IPS DF 6.9 (cell line): ENCODE results near the gene FBXW5.
A peak's percentile ranks its signal among the peaks of the same experiment; 100 is the strongest.

ENCODE experiments used
- DNase-seq: peaks from one replicate; pipeline ENCODE4 v3.0.0-alpha.2; 2013; ENCODE audit warnings: low read depth, low spot score
- H3K27ac ChIP-seq: one replicate; pipeline ENCODE4 v1.5.1; 2013; ENCODE audit warnings: low read length, control low read depth
- H3K27me3 ChIP-seq: 2 replicates; pipeline ENCODE4 v1.6.1; 2013; ENCODE audit warnings: mild to moderate bottlenecking, low read length; ENCODE audit not compliant: control insufficient read depth, insufficient read depth
- H3K36me3 ChIP-seq: 2 replicates; pipeline ENCODE4 v1.6.1; 2013; ENCODE audit warnings: low read length; ENCODE audit not compliant: control insufficient read depth, insufficient read depth
- H3K4me1 ChIP-seq: 2 replicates; pipeline ENCODE4 v1.6.1; 2013; ENCODE audit warnings: low read length; ENCODE audit not compliant: control insufficient read depth, insufficient read depth
- H3K4me3 ChIP-seq: 2 replicates; pipeline ENCODE4 v1.5.1; 2013; ENCODE audit warnings: mild to moderate bottlenecking, low read length
- H3K9me3 ChIP-seq: 2 replicates; pipeline ENCODE4 v1.6.1; 2013; ENCODE audit warnings: low read length, inconsistent platforms; ENCODE audit not compliant: control insufficient read depth, insufficient read depth
- WGBS: extraction: QIAGEN DNeasy Blood & Tissue Kit; methylation state at CpG from one replicate; pipeline ENCODE4 v1.1.7; 2013; ENCODE audit warnings: mixed read lengths, missing lambda C conversion rate; ENCODE audit not compliant: insufficient read length, insufficient coverage; 5-methylcytosine and 5-hydroxymethylcytosine counted together

The FBXW5 gene

GRCh38 chr9:136953771-136954269 is 9.3 kb upstream of the FBXW5 start:
- Histone ChIP-seq H3K27ac (no peak overlapping the region), H3K36me3 (no peaks in the 10 kb centered on the region; the same call in 1 of the 2 replicates), H3K27me3 (no peaks in the 10 kb centered on the region), H3K9me3 (no peaks in the 10 kb centered on the region), H3K4me1 (no peaks in the 10 kb centered on the region; the same call in 1 of the 2 replicates), H3K4me3 (no peak overlapping the region)
- DNase-seq, result no peak
- WGBS, result no CpG with 5 or more reads among the region's 19 CpGs

DNA sequence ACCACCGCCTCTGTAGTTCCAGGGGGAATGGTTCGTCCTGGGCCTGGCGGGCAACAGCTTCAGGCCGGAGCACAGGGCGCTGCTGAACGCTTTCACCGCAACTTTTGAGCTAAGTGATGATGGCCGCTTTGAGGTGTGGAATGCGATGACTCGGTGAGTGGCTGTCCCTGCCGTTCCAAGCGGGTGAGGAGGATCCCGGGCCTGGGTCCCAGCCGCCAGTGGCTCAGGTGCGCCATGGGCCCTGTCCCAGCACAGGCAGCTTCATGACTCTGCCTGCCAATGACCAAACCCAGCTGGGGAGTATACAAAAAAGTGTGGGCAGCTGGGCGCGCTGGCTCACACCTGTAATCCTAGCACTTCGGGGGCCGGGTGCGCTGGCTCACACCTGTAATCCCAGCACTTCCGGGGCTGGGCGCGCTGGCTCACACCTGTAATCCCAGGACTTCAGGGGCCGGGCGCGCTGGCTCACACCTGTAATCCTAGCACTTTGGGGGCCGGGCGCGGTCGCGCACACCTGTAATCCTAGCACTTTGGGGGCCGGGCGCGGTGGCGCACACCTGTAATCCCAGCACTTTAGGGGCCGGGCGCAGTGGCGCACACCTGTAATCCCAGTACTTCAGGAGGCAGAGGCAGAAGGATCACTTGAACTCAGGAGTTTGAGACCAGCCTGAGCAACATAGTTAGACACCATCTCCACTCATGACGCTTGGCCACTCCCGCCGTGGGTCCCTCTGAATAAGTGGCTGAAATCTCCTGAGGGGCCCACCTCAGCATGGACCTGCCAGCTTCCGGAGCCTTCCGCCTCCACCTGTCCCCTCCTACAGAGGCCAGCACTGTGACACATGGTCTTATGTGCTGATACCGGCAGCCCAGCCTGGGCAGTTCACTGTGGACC is 8.6 kb upstream of the FBXW5 start:
- Histone ChIP-seq H3K4me3 (no peak overlapping the region), H3K27ac (no peak overlapping the region), H3K36me3 (no peaks in the 10 kb centered on the region; the same call in 1 of the 2 replicates), H3K4me1 (no peaks in the 10 kb centered on the region; the same call in 1 of the 2 replicates), H3K9me3 (no peaks in the 10 kb centered on the region), H3K27me3 (no peaks in the 10 kb centered on the region)
- no CpG with 5 or more reads among the region's 44 CpGs for WGBS
- no peak for DNase-seq

DNA sequence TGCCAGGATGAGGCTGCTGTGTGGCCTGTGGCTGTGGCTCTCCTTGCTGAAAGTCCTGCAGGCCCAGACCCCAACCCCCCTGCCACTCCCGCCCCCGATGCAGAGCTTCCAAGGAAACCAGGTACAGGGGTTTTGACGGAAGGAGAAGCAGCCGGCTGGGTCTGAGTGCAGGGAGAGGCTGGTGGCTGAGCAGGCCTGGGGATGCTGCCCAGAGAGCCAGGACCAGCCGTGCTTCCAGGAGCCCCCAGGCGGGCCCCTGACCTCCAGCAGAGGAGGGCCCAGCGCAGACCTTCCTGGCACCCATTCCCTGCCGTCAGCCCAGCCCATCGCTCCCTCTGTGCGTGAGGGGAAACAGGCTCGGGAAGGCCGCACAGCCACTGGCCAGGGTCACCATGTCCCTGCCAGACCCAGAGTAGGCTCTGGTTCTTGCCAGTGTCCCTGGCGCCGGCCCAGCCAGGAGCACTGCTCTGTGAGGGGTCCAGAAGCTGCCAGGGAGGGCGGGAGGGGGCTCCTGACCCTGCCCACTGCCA is 7.8 kb upstream of the FBXW5 start:
- H3K27me3 ChIP-seq, result no peaks in the 10 kb centered on the region
- no peaks in the 10 kb centered on the region; the same call in 1 of the 2 replicates for H3K4me1 ChIP-seq
- no peak overlapping the region for H3K27ac ChIP-seq
- DNase-seq, result no peak
- H3K4me3 ChIP-seq, result no peak overlapping the region
- no peaks in the 10 kb centered on the region; the same call in 1 of the 2 replicates for H3K36me3 ChIP-seq
- H3K9me3 ChIP-seq, result no peaks in the 10 kb centered on the region
- WGBS, result no CpG with 5 or more reads among the region's 15 CpGs

GRCh38 chr9:136951541-136952320 is 7.2 kb upstream of the FBXW5 start, which contains the start of gene LCN12:
LCN12 (plus strand) TSS chr9:136952273; CDS start chr9:136952328, 55 bp downstream.
- Histone ChIP-seq H3K4me1 (no peaks in the 10 kb centered on the region; the same call in 1 of the 2 replicates), H3K27me3 (no peaks in the 10 kb centered on the region), H3K27ac (no peak within 1 kb of the TSS), H3K4me3 (no peak within 1 kb of the TSS), H3K36me3 (no peaks in the 10 kb centered on the region; the same call in 1 of the 2 replicates), H3K9me3 (no peaks in the 10 kb centered on the region)
- DNase-seq, result no peak
- no CpG with 5 or more reads among the region's 14 CpGs for WGBS

DNA sequence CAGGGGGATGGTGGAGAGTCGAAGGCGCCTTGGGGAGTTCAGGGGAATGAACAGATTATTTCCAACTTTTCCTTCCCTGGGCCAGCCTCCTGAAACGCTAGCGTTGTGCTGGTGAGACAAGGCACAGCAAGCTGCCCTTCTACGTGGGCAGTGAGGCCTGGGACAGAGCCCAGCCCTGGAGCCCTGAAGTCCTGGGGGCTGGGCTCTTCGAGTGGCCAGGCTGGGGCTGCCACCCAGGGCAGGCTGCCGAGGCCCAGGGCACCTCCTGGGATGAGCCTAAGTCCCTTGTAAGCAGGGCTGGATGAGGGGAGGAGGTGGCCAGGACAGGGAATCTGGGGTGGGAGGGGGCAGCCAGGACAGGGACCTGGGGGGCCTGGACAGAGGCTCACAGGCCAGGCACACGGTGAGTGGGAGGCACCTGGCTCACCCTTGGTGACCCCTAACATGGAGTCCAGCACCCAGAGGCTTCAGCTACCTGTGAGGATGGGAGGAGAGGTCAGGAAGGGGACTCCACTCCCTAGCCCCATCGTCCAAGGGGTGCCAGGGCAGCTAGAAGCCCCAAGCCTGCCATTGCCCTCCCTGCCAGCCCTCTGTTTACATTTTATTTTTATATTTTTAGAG is 6.2 kb upstream of the FBXW5 start:
- DNase-seq, result no peak
- Histone ChIP-seq H3K27me3 (no peaks in the 10 kb centered on the region), H3K27ac (no peak overlapping the region), H3K36me3 (no peaks in the 10 kb centered on the region; the same call in 1 of the 2 replicates), H3K4me3 (no peak overlapping the region), H3K9me3 (no peaks in the 10 kb centered on the region), H3K4me1 (no peaks in the 10 kb centered on the region; the same call in 1 of the 2 replicates)
- WGBS, result no CpG with 5 or more reads among the region's 9 CpGs

DNA sequence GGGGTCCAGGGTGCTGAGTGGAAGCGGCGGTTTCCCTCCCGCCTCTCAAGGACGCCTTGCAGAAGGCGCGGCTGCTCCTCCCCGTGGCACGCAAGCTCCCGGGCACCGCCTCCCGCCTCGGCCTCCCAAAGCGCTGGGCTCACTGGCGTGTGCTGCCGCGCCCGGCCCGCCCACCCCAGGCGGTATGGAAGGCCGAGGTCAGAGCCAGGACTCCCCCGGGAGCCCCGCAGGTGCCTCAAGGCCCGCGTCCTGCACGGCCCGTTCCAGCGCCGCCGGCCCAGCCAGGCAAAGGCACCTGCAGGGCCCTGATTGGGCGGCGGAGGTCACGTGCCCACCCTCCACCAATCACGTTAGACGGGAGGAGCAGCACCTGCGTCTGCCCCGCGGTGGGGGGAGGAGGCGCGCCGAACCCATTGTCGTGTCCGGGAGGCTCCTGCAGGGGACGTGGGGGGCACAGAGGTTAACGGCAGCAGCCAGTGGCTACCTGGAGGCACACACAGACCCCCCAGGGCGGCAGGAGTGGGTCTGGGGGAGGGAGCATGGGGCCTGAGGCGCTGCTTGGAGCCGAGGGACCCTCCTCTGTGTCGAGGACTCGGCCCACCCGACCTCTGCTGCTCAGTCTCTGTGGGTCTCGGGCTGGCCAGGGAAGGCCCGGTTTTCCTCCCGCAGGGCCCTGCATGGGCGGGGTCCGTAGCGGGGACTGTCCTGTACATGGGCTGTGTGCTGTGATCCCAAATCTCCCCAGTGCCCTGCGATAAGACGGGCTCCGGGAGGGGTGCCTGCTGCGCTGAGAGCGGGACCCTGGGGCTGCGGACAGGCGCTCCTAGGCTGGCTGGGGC is 5.5 kb upstream of the FBXW5 start:
- H3K27me3 ChIP-seq, result no peaks in the 10 kb centered on the region
- H3K27ac ChIP-seq, result no peak overlapping the region
- peaks cover under 1% of the 10 kb centered on the region; the same call in 1 of the 2 replicates for H3K4me1 ChIP-seq
- WGBS, result no CpG with 5 or more reads among the region's 63 CpGs
- peak overlapping the region; percentile 59 for H3K4me3 ChIP-seq
- peak; percentile 85 for DNase-seq
- no peaks in the 10 kb centered on the region for H3K9me3 ChIP-seq
- no peaks in the 10 kb centered on the region; the same call in 1 of the 2 replicates for H3K36me3 ChIP-seq

DNA sequence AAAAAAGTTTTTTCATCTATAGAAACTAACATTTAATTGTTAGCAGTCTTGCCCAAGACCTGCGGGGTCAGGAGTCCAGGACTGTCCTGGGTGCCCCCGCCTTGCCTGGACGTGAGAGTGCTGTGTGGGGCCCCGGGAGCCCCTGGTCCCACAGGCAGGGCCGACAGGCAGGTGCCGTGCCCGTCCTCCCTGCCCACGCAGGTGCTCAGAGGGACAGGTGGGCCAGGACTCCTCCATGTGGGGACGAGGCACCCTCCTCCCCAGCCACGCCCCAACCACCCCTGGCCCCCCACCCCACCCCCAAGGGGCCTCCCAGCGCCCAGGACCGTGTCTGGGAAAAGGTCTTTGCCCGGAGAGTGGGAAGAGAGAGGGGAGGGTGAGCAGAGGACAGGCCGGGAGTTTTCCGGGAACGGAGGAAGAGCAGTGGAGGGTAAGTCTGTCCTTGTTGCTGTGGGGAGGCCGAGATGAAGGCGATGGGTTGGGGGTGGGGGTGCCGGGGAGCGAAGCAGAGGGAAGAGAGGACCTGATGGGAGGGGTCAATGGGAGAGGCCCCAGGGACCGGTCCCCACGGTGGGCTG is 4.8 kb upstream of the FBXW5 start:
- no CpG with 5 or more reads among the region's 22 CpGs for WGBS
- peaks cover 3% of the 10 kb centered on the region; the same call in 1 of the 2 replicates for H3K4me1 ChIP-seq
- DNase-seq, result no peak

GRCh38 chr9:136947955-136948510 is 3.5 kb upstream of the FBXW5 start:
- no CpG with 5 or more reads among the region's 15 CpGs for WGBS
- peak; percentile 35 for DNase-seq
- no peaks in the 10 kb centered on the region for H3K36me3 ChIP-seq
- H3K4me1 ChIP-seq, result peaks cover 5% of the 10 kb centered on the region; the same call in 1 of the 2 replicates
- H3K9me3 ChIP-seq, result no peaks in the 10 kb centered on the region
- no peak overlapping the region for H3K4me3 ChIP-seq
- no peak overlapping the region for H3K27ac ChIP-seq
- no peaks in the 10 kb centered on the region for H3K27me3 ChIP-seq

More for the DNA sequence above, 4.8 kb upstream of the FBXW5 start:
- H3K4me3 ChIP-seq, result peak overlapping the region; percentile 59; the same call in 1 of the 2 replicates
- H3K9me3 ChIP-seq, result no peaks in the 10 kb centered on the region
- no peaks in the 10 kb centered on the region for H3K36me3 ChIP-seq
- H3K27me3 ChIP-seq, result no peaks in the 10 kb centered on the region
- no peak overlapping the region for H3K27ac ChIP-seq
